CD14-positive monocyte (primary cell): ENCODE measurements around the gene KCNS3. TPM values are rescaled to one million over a fixed set of nuclear protein-coding genes. Genes with fewer than 3 reads are reported as not detected.

Experiments
- DNase-seq, 3 donors: peaks; one replicate each; pipeline ENCODE4 v3.0.0-alpha.2; 2011 to 2022
- H2AFZ ChIP-seq: 2 replicates; pipeline ENCODE4 v1.6.0; 2012; ENCODE audit warnings: mild to moderate bottlenecking, low read depth, low read length, inconsistent platforms; ENCODE audit not compliant: insufficient read depth, poor library complexity, severe bottlenecking
- H3K27ac ChIP-seq, 2 donors: 1 replicate in 1 of 2; 2 replicates in 1 of 2; pipeline ENCODE4 v1.5.1; 2012 to 2013; ENCODE audit warnings: low read length in 2 of 2, control low read depth in 1 of 2, inconsistent platforms in 1 of 2, low read depth in 1 of 2, mild to moderate bottlenecking in 1 of 2
- H3K27me3 ChIP-seq, 2 donors: one replicate each; pipeline versions ENCODE4 v1.6.0 to v1.6.1; 2011 to 2013; ENCODE audit warnings: low read length in 2 of 2; ENCODE audit not compliant: control insufficient read depth in 2 of 2, insufficient read depth in 2 of 2
- H3K36me3 ChIP-seq, 2 donors: replicated peaks in 1 of 2; 1 replicate in 1 of 2; 2 replicates in 1 of 2; pipeline versions ENCODE4 v1.5.1 to v1.6.1; 2012 to 2013; ENCODE audit warnings: low read length in 2 of 2, control low read depth in 1 of 2, inconsistent platforms in 1 of 2, mild to moderate bottlenecking in 1 of 2; ENCODE audit not compliant: insufficient read depth in 2 of 2, control insufficient read depth in 1 of 2
- H3K4me1 ChIP-seq, 2 donors: 1 replicate in 1 of 2; 2 replicates in 1 of 2; pipeline versions ENCODE4 v1.5.1 to v1.6.1; 2012 to 2013; ENCODE audit warnings: low read length in 2 of 2, control low read depth in 1 of 2, inconsistent platforms in 1 of 2, mild to moderate bottlenecking in 1 of 2, moderate library complexity in 1 of 2; ENCODE audit not compliant: insufficient read depth in 2 of 2, control insufficient read depth in 1 of 2
- H3K4me2 ChIP-seq: replicated peaks from 2 replicates; pipeline ENCODE3; 2012; ENCODE audit warnings: low read length, moderate library complexity, mild to moderate bottlenecking; ENCODE audit not compliant: poor library complexity, severe bottlenecking; ENCODE audit errors: extremely low read depth
- H3K4me3 ChIP-seq, 3 experiments: fragments of 200-600 bp in 1 of 3; sonication (generic) in 1 of 3; replicated peaks in 1 of 3; 1 replicate in 2 of 3; 2 replicates in 1 of 3; pipeline ENCODE4 v1.5.1; 2011 to 2013; ENCODE audit warnings: low read length in 3 of 3, mild to moderate bottlenecking in 3 of 3, control low read depth in 2 of 3, low read depth in 2 of 3, inconsistent platforms in 1 of 3, moderate library complexity in 1 of 3
- H3K79me2 ChIP-seq: 2 replicates; pipeline ENCODE4 v1.6.0; 2012; ENCODE audit warnings: mild to moderate bottlenecking, control low read depth, inconsistent platforms, low read length, moderate library complexity; ENCODE audit not compliant: insufficient read depth
- H3K9ac ChIP-seq: 2 replicates; pipeline ENCODE4 v1.6.0; 2017; ENCODE audit warnings: low read length, mild to moderate bottlenecking; ENCODE audit not compliant: insufficient read depth, poor library complexity, severe bottlenecking
- H3K9me3 ChIP-seq, 2 donors: replicated peaks in 1 of 2; 1 replicate in 1 of 2; 2 replicates in 1 of 2; pipeline versions ENCODE4 v1.5.1 to v1.6.1; 2012 to 2013; ENCODE audit warnings: low read length in 2 of 2, control low read depth in 1 of 2; ENCODE audit not compliant: control insufficient read depth in 1 of 2, insufficient read depth in 1 of 2
- H4K20me1 ChIP-seq: 2 replicates; pipeline ENCODE4 v1.6.0; 2012; ENCODE audit warnings: mild to moderate bottlenecking, low read length, control low read depth, moderate library complexity; ENCODE audit not compliant: insufficient read depth
- H3K27ac Mint-ChIP-seq, 7 donors: one replicate each; pipeline ENCODE4 v1.8.0; 2020; ENCODE audit warnings: mild to moderate bottlenecking in 7 of 7, mixed read lengths in 7 of 7, moderate library complexity in 6 of 7, inconsistent platforms in 2 of 7
- H3K27me3 Mint-ChIP-seq, 3 donors: one replicate each; pipeline ENCODE4 v1.8.0; 2021 to 2022; ENCODE audit warnings: low read depth in 3 of 3, mild to moderate bottlenecking in 3 of 3, mixed read lengths in 3 of 3, moderate library complexity in 3 of 3, inconsistent platforms in 1 of 3
- H3K36me3 Mint-ChIP-seq, 2 donors: one replicate each; pipeline ENCODE4 v1.8.0; 2020; ENCODE audit warnings: mixed read lengths in 2 of 2, inconsistent platforms in 1 of 2, mild to moderate bottlenecking in 1 of 2
- H3K4me1 Mint-ChIP-seq: one replicate; pipeline ENCODE4 v1.8.0; 2020; ENCODE audit warnings: mild to moderate bottlenecking, mixed read lengths
- H3K4me3 Mint-ChIP-seq, 2 donors: one replicate each; pipeline ENCODE4 v1.8.0; 2020; ENCODE audit warnings: mild to moderate bottlenecking in 2 of 2, mixed read lengths in 2 of 2, moderate library complexity in 1 of 2
- H3K9me3 Mint-ChIP-seq, 7 donors: one replicate each; pipeline ENCODE4 v1.8.0; 2020 to 2022; ENCODE audit warnings: mixed read lengths in 7 of 7, mild to moderate bottlenecking in 6 of 7, moderate library complexity in 6 of 7, inconsistent platforms in 2 of 7
- CTCF ChIP-seq: fragments of 200-600 bp; IDR thresholded peaks from one replicate; pipeline ENCODE4 v1.8.0; 2022; ENCODE audit warnings: antibody characterized with exemption, mild to moderate bottlenecking
- WGBS: methylation state at CpG from one replicate; pipeline ENCODE4 v1.1.5; 2013; ENCODE audit warnings: missing lambda C conversion rate; ENCODE audit not compliant: insufficient coverage; 5-methylcytosine and 5-hydroxymethylcytosine counted together
- intact Hi-C, 2 donors: fragments of 100-400 bp; cut with micrococcal nuclease; formaldehyde crosslinking; loops; one replicate each; pipeline versions ENCODE4 v1.15.0 to v1.15.1; 2023
- polyA plus RNA-seq, 3 donors: library from polyadenylated mRNA; depleted of rRNA in 1 of 3; unstranded in 2 of 3; stranded (reverse) in 1 of 3; fragments of 300-500 nt in 2 of 3; fragments of >200 nt in 1 of 3; fragmentation: Illumina TruSeq in 2 of 3; gene quantifications; 1 replicate in 2 of 3; 2 replicates in 1 of 3; pipeline ENCODE4 v1.2.3, GENCODE V29; 2012 to 2021

The KCNS3 gene
- polyA plus RNA-seq, 3 donors = not detected

GRCh38 chr2:17899871-17900270 is 21.4 kb downstream of the KCNS3 start:
- no peak overlapping the region for H3K9ac ChIP-seq
- peaks cover 0 to 5% (median 1%) of the 10 kb centered on the region in 7 donors for H3K9me3 Mint-ChIP-seq
- H3K4me3 ChIP-seq = no peak overlapping the region
- H3K27ac ChIP-seq = no peak overlapping the region
- no peak overlapping the region for H2AFZ ChIP-seq
- no peaks in the 10 kb centered on the region for H3K9me3 ChIP-seq
- H3K4me2 ChIP-seq = no peak overlapping the region
- H3K36me3 ChIP-seq = no peaks in the 10 kb centered on the region
- no peaks in the 10 kb centered on the region for H4K20me1 ChIP-seq
- TF ChIP-seq CTCF = no peak
- no peaks in the 10 kb centered on the region for H3K79me2 ChIP-seq
- no peaks in the 10 kb centered on the region for H3K36me3 Mint-ChIP-seq
- H3K4me1 Mint-ChIP-seq = no peaks in the 10 kb centered on the region
- WGBS = 95% methylated on average over 2 of the region's 4 CpGs
- peaks cover 3 to 5% (median 4%) of the 10 kb centered on the region in 3 donors for H3K27me3 Mint-ChIP-seq
- H3K4me3 Mint-ChIP-seq = no peak overlapping the region
- H3K27me3 ChIP-seq = peaks cover 0 to 4% of the 10 kb centered on the region in 2 donors
- intact Hi-C loops = no loop called here
- no peak for DNase-seq
- no peaks in the 10 kb centered on the region for H3K4me1 ChIP-seq
- H3K27ac Mint-ChIP-seq = no peak overlapping the region

- Histone ChIP-seq H3K9me3 (no peaks in the 10 kb centered on the region), H3K27ac (no peak overlapping the region), H3K36me3 (no peaks in the 10 kb centered on the region), H3K4me3 (no peak overlapping the region), H3K4me2 (no peak overlapping the region), H2AFZ (no peak overlapping the region), H3K27me3 (peaks cover 0 to 2% of the 10 kb centered on the region in 2 donors), H3K79me2 (no peaks in the 10 kb centered on the region), H4K20me1 (no peaks in the 10 kb centered on the region), H3K4me1 (no peaks in the 10 kb centered on the region), H3K9ac (no peak overlapping the region)
- 37% methylated on average over 5 of the region's 5 CpGs for WGBS
- intact Hi-C loops = no loop called here
- peaks cover 2 to 4% (median 3%) of the 10 kb centered on the region in 3 donors for H3K27me3 Mint-ChIP-seq
- peaks cover 0 to 5% (median 1%) of the 10 kb centered on the region in 7 donors for H3K9me3 Mint-ChIP-seq
- H3K36me3 Mint-ChIP-seq = no peaks in the 10 kb centered on the region
- H3K27ac Mint-ChIP-seq = no peak overlapping the region
- no peaks in the 10 kb centered on the region for H3K4me1 Mint-ChIP-seq
- no peak for DNase-seq
- no peak for TF ChIP-seq CTCF
- H3K4me3 Mint-ChIP-seq = no peak overlapping the region
Observed at GRCh38 chr2:17901246-17901645, 22.8 kb downstream of the KCNS3 start.
